ENCODE results near the gene TMEM236.

TMEM236 gene

DNA sequence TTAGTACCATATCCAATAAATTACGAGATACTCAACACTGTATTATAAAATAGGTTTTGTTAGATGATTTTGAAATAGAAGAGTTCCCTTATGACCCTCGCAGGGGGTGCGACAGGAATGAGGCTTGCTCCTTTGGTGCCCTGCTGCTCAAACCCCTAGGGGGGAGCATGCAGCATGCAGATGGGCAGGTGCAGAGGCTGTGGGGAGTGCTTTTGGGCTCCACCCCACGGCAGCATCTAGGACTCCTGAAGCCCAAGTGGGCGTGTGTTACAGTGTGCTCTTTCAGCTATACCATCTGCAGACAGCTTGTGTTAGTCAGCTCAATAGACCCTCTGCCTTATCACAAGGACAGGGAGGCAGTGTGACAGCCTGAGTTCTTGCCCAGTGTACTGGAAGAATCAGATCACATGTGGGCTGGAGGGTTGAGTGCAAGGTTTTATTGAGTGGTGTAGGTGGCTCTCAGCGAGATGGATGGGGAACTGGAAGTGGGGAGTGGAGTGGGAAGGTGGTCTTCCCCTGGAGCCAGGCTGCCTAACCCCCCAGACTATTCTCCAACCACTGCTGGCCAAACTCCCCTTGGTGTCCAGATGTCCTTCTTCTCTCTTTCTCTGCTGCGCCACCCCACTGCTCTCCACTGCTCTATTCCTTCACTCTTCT is 54.0 kb downstream of the TMEM236 start:
- no peak for DNase-seq (ENCODE audit: low read depth, low spot score)
- POLR2A ChIA-PET, result no interaction called here
- TF ChIP-seq CTCF (IDR thresholded peaks at IDR 0.05; ENCODE audit: insufficient read depth, low read length, missing control alignments), result no peak
- CTCF ChIA-PET, result no interaction called here
- H3K4me3 ChIP-seq (ENCODE audit: low read depth, low read length), result no peak overlapping the region

GRCh38 chr10:17808971-17809841 is 57.2 kb downstream of the TMEM236 start, which contains the start of gene MRC1:
Gene MRC1, plus strand, starts transcription at chr10:17809348. Its CDS starts 118 bp downstream, at chr10:17809466.
- no peak for DNase-seq (ENCODE audit: low read depth, low spot score)
- TF ChIP-seq CTCF (IDR thresholded peaks at IDR 0.05; ENCODE audit: insufficient read depth, low read length, missing control alignments), result no peak
- H3K4me3 ChIP-seq (ENCODE audit: low read depth, low read length), result no peak within 1 kb of the TSS
- ChIA-PET POLR2A (no interaction called here), CTCF (interaction anchor here (1.2 kb wide), 1 partner anchor 407 kb away, joined by 3 read pairs; no protein-coding TSS in a partner anchor)

DNA sequence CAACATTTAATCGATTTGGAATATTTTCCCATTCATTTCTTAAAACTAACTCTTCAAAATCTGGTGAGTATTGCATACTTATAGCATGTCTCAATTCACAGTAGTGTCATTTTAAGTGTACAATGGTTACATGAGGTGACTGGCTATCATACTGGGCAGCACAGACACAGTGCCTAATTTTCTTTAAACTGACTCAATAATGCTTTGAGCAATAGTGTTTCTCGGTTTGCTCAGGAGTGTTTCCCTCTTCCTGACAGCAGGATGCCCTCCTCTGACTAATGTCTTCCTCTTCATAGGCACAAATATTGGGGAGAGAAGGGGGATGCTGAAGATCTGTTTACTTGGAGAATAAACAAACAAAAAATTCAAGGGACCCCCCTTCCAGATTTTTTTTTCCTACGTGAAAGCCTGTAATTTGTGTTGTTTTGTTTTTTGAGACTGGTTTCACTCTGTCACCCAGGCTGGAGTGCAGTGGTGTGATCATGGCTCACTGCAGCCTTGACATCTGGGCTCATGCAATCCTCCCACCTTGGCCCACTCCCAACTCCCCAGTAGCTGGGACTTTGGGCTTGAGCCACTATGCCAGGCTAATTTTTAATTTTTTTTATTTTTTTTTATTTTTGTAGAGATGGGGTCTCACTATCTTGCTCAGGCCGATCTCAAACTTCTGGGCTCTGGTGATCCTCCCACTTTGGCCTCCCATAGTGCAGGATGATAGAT is 59.3 kb downstream of the TMEM236 start:
- POLR2A ChIA-PET, result no interaction called here
- no peak for TF ChIP-seq CTCF (IDR thresholded peaks at IDR 0.05; ENCODE audit: insufficient read depth, low read length, missing control alignments)
- H3K4me3 ChIP-seq (ENCODE audit: low read depth, low read length), result no peak overlapping the region
- CTCF ChIA-PET, result no interaction called here
- DNase-seq (ENCODE audit: low read depth, low spot score), result no peak

GRCh38 chr10:17814973-17815372 is 63.0 kb downstream of the TMEM236 start:
- H3K4me3 ChIP-seq (ENCODE audit: low read depth, low read length), result no peak overlapping the region
- DNase-seq (ENCODE audit: low read depth, low spot score), result no peak
- ChIA-PET POLR2A (no interaction called here), CTCF (no interaction called here)
- no peak for TF ChIP-seq CTCF (IDR thresholded peaks at IDR 0.05; ENCODE audit: insufficient read depth, low read length, missing control alignments)

- no peak for TF ChIP-seq CTCF (IDR thresholded peaks at IDR 0.05; ENCODE audit: insufficient read depth, low read length, missing control alignments)
- CTCF ChIA-PET, result interaction anchor here (1.5 kb wide), 1 partner anchor 31 kb away, joined by 3 read pairs; no protein-coding TSS in a partner anchor
Measured at GRCh38 chr10:17816199-17816598, 64.2 kb downstream of the TMEM236 start.

GRCh38 chr10:17817316-17817715 is 65.3 kb downstream of the TMEM236 start:
- H3K4me3 ChIP-seq (ENCODE audit: low read depth, low read length), result no peak overlapping the region
- ChIA-PET POLR2A (no interaction called here), CTCF (no interaction called here)
- no peak for DNase-seq (ENCODE audit: low read depth, low spot score)
- no peak for TF ChIP-seq CTCF (IDR thresholded peaks at IDR 0.05; ENCODE audit: insufficient read depth, low read length, missing control alignments)

More at GRCh38 chr10:17816199-17816598, 64.2 kb downstream of the TMEM236 start:
- DNase-seq (ENCODE audit: low read depth, low spot score), result no peak
- no peak overlapping the region for H3K4me3 ChIP-seq (ENCODE audit: low read depth, low read length)
- POLR2A ChIA-PET, result no interaction called here

Measured in AG04449 (cell line).